EH (cell line): Measurements from ENCODE around the gene CBY2.
"Not testable (repeated sequence)": the region's sequence is repeated elsewhere in the genome, so short reads cannot be mapped to it uniquely, and the experiment has no call there.

ENCODE experiments used
- DNase-seq: peaks from one replicate; pipeline ENCODE4 v3.0.0-alpha.2; 2015; ENCODE audit warnings: low read depth

Gene CBY2

GRCh38 chr13:45747071-45747470 is 45.0 kb downstream of the CBY2 start:
- DNase-seq = no peak

- DNase-seq = no peak
Observed at GRCh38 chr13:45748941-45749759, 47.0 kb downstream of the CBY2 start.

GRCh38 chr13:45750566-45750965 is 48.4 kb downstream of the CBY2 start:
- DNase-seq = no peak

- no peak for DNase-seq
Observed at GRCh38 chr13:45751885-45752284, 49.8 kb downstream of the CBY2 start.

GRCh38 chr13:45752510-45752909 is 50.4 kb downstream of the CBY2 start:
- no peak for DNase-seq

GRCh38 chr13:45756498-45756897 is 54.4 kb downstream of the CBY2 start:
- not testable (repeated sequence) for DNase-seq

- not testable (repeated sequence) for DNase-seq
Observed at GRCh38 chr13:45757589-45757988, 55.5 kb downstream of the CBY2 start.

GRCh38 chr13:45763419-45763818 is 61.3 kb downstream of the CBY2 start:
- DNase-seq = no peak
